Measurements from ENCODE around the gene ADO. TPM values are rescaled to one million over a fixed set of nuclear protein-coding genes. Genes with fewer than 3 reads are reported as not detected.

The ADO gene
- total RNA-seq, 1 donor from 2014 or later = 27.5 TPM

GRCh38 chr10:62795100-62795499 lies 9.4 kb upstream of the ADO start:
- H3K9me3 Mint-ChIP-seq = no peaks in the 10 kb centered on the region
- DNase-seq (ENCODE audit: extremely low spot score, unreplicated experiment) = no peak
- H3K4me3 Mint-ChIP-seq = no peak overlapping the region
- no peaks in the 10 kb centered on the region for H3K36me3 Mint-ChIP-seq
- no peak for TF ChIP-seq CTCF (conservative IDR thresholded peaks at IDR 0.05)
- H3K4me1 Mint-ChIP-seq (ENCODE audit: unreplicated experiment) = no peaks in the 10 kb centered on the region
- H3K27me3 Mint-ChIP-seq = peaks cover 30% of the 10 kb centered on the region
- H3K27ac Mint-ChIP-seq = no peak overlapping the region

GRCh38 chr10:62795762-62796161 lies 8.8 kb upstream of the ADO start:
- Mint-ChIP-seq H3K4me1 (ENCODE audit: unreplicated experiment) (no peaks in the 10 kb centered on the region), H3K9me3 (no peaks in the 10 kb centered on the region), H3K36me3 (no peaks in the 10 kb centered on the region), H3K4me3 (no peak overlapping the region), H3K27me3 (peaks cover 35% of the 10 kb centered on the region), H3K27ac (no peak overlapping the region)
- DNase-seq (ENCODE audit: extremely low spot score, unreplicated experiment) = no peak
- TF ChIP-seq CTCF (conservative IDR thresholded peaks at IDR 0.05) = no peak

- H3K9me3 Mint-ChIP-seq = no peaks in the 10 kb centered on the region
- H3K27me3 Mint-ChIP-seq = peaks cover 35% of the 10 kb centered on the region
- no peak overlapping the region for H3K4me3 Mint-ChIP-seq
- no peak for DNase-seq (ENCODE audit: extremely low spot score, unreplicated experiment)
- no peaks in the 10 kb centered on the region for H3K4me1 Mint-ChIP-seq (ENCODE audit: unreplicated experiment)
- no peaks in the 10 kb centered on the region for H3K36me3 Mint-ChIP-seq
- no peak overlapping the region for H3K27ac Mint-ChIP-seq
- no peak for TF ChIP-seq CTCF (conservative IDR thresholded peaks at IDR 0.05)
Observed at GRCh38 chr10:62796896-62797295, 7.6 kb upstream of the ADO start.

GRCh38 chr10:62801871-62802270 lies 2.6 kb upstream of the ADO start:
- no peaks in the 10 kb centered on the region for H3K9me3 Mint-ChIP-seq
- no peak overlapping the region for H3K4me3 Mint-ChIP-seq
- H3K4me1 Mint-ChIP-seq (ENCODE audit: unreplicated experiment) = peaks cover 16% of the 10 kb centered on the region
- TF ChIP-seq CTCF (conservative IDR thresholded peaks at IDR 0.05) = no peak
- DNase-seq (ENCODE audit: extremely low spot score, unreplicated experiment) = no peak
- H3K27ac Mint-ChIP-seq = no peak overlapping the region
- peaks cover 33% of the 10 kb centered on the region for H3K27me3 Mint-ChIP-seq
- peaks cover 6% of the 10 kb centered on the region for H3K36me3 Mint-ChIP-seq

GRCh38 chr10:62803724-62804355 lies 680 bp upstream of the ADO start:
- TF ChIP-seq CTCF (conservative IDR thresholded peaks at IDR 0.05) = no peak
- Mint-ChIP-seq H3K4me1 (ENCODE audit: unreplicated experiment) (peaks cover 33% of the 10 kb centered on the region), H3K27me3 (peaks cover 21% of the 10 kb centered on the region), H3K4me3 (peak overlapping the region; percentile 98), H3K27ac (peak overlapping the region; percentile 99), H3K36me3 (peaks cover 18% of the 10 kb centered on the region), H3K9me3 (no peaks in the 10 kb centered on the region)
- DNase-seq (ENCODE audit: extremely low spot score, unreplicated experiment) = no peak

Measured in type B pancreatic cell (in vitro differentiated cells).